Measurements from ENCODE around the gene BTN3A1.

DNA sequence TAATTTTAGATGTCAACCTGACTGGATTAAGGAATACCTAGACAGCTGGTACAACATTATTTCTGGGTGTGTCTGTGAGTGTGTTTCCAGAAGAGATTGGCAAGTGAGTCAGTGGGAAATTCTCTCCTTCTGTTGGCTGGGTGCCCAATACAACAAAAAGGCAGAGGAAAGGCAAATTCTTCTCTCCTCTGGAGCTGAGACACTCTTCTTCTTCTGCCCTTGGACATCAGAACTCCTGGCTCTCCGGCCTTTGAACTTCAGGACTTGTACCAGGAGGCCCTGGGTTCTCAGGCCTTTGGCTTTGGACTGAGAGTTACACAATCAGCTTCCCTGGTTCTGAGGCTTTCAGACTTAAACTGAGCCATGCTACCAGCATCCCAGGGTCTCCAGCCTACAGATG lies 7.8 kb upstream of the BTN3A1 start:
- TF ChIP-seq, protein P1, sequence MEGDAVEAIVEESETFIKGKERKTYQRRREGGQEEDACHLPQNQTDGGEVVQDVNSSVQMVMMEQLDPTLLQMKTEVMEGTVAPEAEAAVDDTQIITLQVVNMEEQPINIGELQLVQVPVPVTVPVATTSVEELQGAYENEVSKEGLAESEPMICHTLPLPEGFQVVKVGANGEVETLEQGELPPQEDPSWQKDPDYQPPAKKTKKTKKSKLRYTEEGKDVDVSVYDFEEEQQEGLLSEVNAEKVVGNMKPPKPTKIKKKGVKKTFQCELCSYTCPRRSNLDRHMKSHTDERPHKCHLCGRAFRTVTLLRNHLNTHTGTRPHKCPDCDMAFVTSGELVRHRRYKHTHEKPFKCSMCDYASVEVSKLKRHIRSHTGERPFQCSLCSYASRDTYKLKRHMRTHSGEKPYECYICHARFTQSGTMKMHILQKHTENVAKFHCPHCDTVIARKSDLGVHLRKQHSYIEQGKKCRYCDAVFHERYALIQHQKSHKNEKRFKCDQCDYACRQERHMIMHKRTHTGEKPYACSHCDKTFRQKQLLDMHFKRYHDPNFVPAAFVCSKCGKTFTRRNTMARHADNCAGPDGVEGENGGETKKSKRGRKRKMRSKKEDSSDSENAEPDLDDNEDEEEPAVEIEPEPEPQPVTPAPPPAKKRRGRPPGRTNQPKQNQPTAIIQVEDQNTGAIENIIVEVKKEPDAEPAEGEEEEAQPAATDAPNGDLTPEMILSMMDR (conservative IDR thresholded peaks at IDR 0.05 in 1 of 2, IDR thresholded peaks at IDR 0.05 in 1 of 2; ENCODE audit: extremely low read depth in 1 of 2, insufficient read depth in 1 of 2, low read depth in 1 of 2, low read length in 2 of 2) = no peak
- TF ChIP-seq EZH2 (IDR thresholded peaks at IDR 0.05; ENCODE audit: borderline replicate concordance, low read length) = no peak
